B cell (primary cell): ENCODE measurements around the gene NKX6-2. TPM values are rescaled to one million over a fixed set of nuclear protein-coding genes. Genes with fewer than 3 reads are reported as not detected.

Experiments
- ATAC-seq: fragments of 200-7000 bp; cut with Tn5 transposase; one replicate; pipeline ENCODE4 v1.10.0; 2021; ENCODE audit warnings: low read depth, mild to moderate bottlenecking, moderate number of reproducible peaks, moderate library complexity
- CTCF ChIA-PET: fragments of 350-600 bp; sonication (Branson Sonifier 250); formaldehyde crosslinking; loops from one replicate; lab custom pipeline; 2021; ENCODE audit warnings: antibody characterized with exemption, inconsistent platforms; lab: Charles Lee
- POLR2A ChIA-PET: fragments of 350-600 bp; sonication (Branson Sonifier 250); formaldehyde crosslinking; loops from one replicate; lab custom pipeline; 2021; ENCODE audit warnings: antibody characterized with exemption; lab: Charles Lee
- DNase-seq: peaks from one replicate; pipeline ENCODE4 v3.0.0; 2013
- H2AFZ ChIP-seq: 2 replicates; pipeline ENCODE4 v1.6.1; 2012; ENCODE audit warnings: mild to moderate bottlenecking, low read depth, low read length; ENCODE audit not compliant: insufficient read depth, poor library complexity, severe bottlenecking
- H3K27ac ChIP-seq, 2 donors: 1 replicate in 1 of 2; 2 replicates in 1 of 2; pipeline ENCODE4 v1.5.1; 2012 to 2013; ENCODE audit warnings: low read length in 2 of 2, mild to moderate bottlenecking in 2 of 2, moderate library complexity in 1 of 2
- H3K27me3 ChIP-seq, 4 experiments: fragments of 200-600 bp in 1 of 4; sonication (generic) in 1 of 4; replicated peaks in 1 of 4; 1 replicate in 2 of 4; 2 replicates in 2 of 4; pipeline versions ENCODE4 v1.6.1 to v1.7.0; 2013 to 2016; ENCODE audit warnings: low read length in 3 of 4, mild to moderate bottlenecking in 2 of 4, mixed read lengths in 1 of 4, moderate library complexity in 1 of 4; ENCODE audit not compliant: insufficient read depth in 4 of 4, control insufficient read depth in 3 of 4; ENCODE audit errors: control extremely low read depth in 1 of 4
- H3K36me3 ChIP-seq, 2 experiments: replicated peaks in 1 of 2; 1 replicate in 1 of 2; 2 replicates in 1 of 2; pipeline versions ENCODE4 v1.6.1 to v1.7.1; 2013; ENCODE audit warnings: low read length in 1 of 2; ENCODE audit not compliant: insufficient read depth in 2 of 2, control insufficient read depth in 1 of 2; ENCODE audit errors: control extremely low read depth in 1 of 2, extremely low read depth in 1 of 2
- H3K4me1 ChIP-seq, 2 donors: fragments of 200-600 bp in 1 of 2; sonication (generic) in 1 of 2; 1 replicate in 1 of 2; 2 replicates in 1 of 2; pipeline versions ENCODE4 v1.5.1 to v1.6.1; 2013 to 2017; ENCODE audit warnings: low read length in 2 of 2; ENCODE audit not compliant: control insufficient read depth in 2 of 2, insufficient read depth in 2 of 2
- H3K4me2 ChIP-seq: replicated peaks from 2 replicates; pipeline ENCODE3; 2012; ENCODE audit warnings: mild to moderate bottlenecking, low read depth, low read length; ENCODE audit not compliant: poor library complexity, severe bottlenecking
- H3K4me3 ChIP-seq, 5 experiments: fragments of 200-600 bp in 1 of 5; sonication (generic) in 1 of 5; 1 replicate in 3 of 5; 2 replicates in 2 of 5; pipeline versions ENCODE4 v1.5.1 to v1.7.0; 2011 to 2016; ENCODE audit warnings: low read length in 4 of 5, mild to moderate bottlenecking in 4 of 5, low read depth in 2 of 5, control low read depth in 1 of 5, moderate library complexity in 1 of 5; ENCODE audit not compliant: insufficient read depth in 1 of 5; ENCODE audit errors: control extremely low read depth in 1 of 5, extremely low read depth in 1 of 5
- H3K79me2 ChIP-seq: fragments of 200-600 bp; sonication (generic); one replicate; pipeline ENCODE4 v1.6.0; 2016; ENCODE audit warnings: low read length; ENCODE audit not compliant: control insufficient read depth, insufficient read depth
- H3K9ac ChIP-seq: fragments of 200-600 bp; sonication (generic); 2 replicates; pipeline ENCODE4 v1.6.1; 2017; ENCODE audit warnings: mild to moderate bottlenecking, low read length, moderate library complexity
- H3K9me3 ChIP-seq, 3 donors: one replicate each; pipeline versions ENCODE4 v1.6.1 to v1.7.1; 2013; ENCODE audit warnings: low read length in 2 of 3; ENCODE audit not compliant: control insufficient read depth in 2 of 3, insufficient read depth in 1 of 3; ENCODE audit errors: control extremely low read depth in 1 of 3
- H4K20me1 ChIP-seq: 2 replicates; pipeline ENCODE4 v1.6.0; 2012; ENCODE audit warnings: mild to moderate bottlenecking, low read length; ENCODE audit not compliant: insufficient read depth, control insufficient read depth, poor library complexity, severe bottlenecking
- H3K27ac Mint-ChIP-seq: one replicate; pipeline ENCODE4 v1.8.0; 2021; ENCODE audit warnings: mixed read lengths
- H3K27me3 Mint-ChIP-seq: one replicate; pipeline ENCODE4 v1.8.0; 2021; ENCODE audit warnings: mixed read lengths
- H3K4me1 Mint-ChIP-seq: one replicate; pipeline ENCODE4 v1.8.0; 2021; ENCODE audit warnings: mixed read lengths
- H3K4me3 Mint-ChIP-seq: one replicate; pipeline ENCODE4 v1.8.0; 2021; ENCODE audit warnings: mixed read lengths
- H3K9me3 Mint-ChIP-seq: one replicate; pipeline ENCODE4 v1.8.0; 2022; ENCODE audit warnings: mixed read lengths; ENCODE audit not compliant: insufficient read depth
- CTCF ChIP-seq: fragments of 200-600 bp; IDR thresholded peaks from one replicate; pipeline ENCODE4 v1.8.0; 2022; ENCODE audit warnings: antibody characterized with exemption, mild to moderate bottlenecking
- EZH2 ChIP-seq: IDR thresholded peaks from 2 replicates; pipeline ENCODE4 v1.6.1; 2012; ENCODE audit warnings: borderline replicate concordance, low read depth, mild to moderate bottlenecking, moderate library complexity, low read length; ENCODE audit not compliant: insufficient read depth, poor library complexity, severe bottlenecking
- WGBS: methylation state at CpG from one replicate; pipeline ENCODE4 v1.1.5; 2013; ENCODE audit warnings: missing lambda C conversion rate; ENCODE audit not compliant: insufficient coverage; 5-methylcytosine and 5-hydroxymethylcytosine counted together
- intact Hi-C: fragments of 100-400 bp; cut with micrococcal nuclease; formaldehyde crosslinking; loops from one replicate; pipeline ENCODE4 v1.10.0; 2022
- polyA plus RNA-seq: library from polyadenylated mRNA; depleted of rRNA; stranded (reverse); fragments of >200 nt; gene quantifications from 2 replicates; pipeline ENCODE4 v1.2.3, GENCODE V29; 2012
- total RNA-seq, 2 donors: library from RNA; stranded (reverse); fragments of 120-200 nt in 1 of 2; gene quantifications; 1 replicate in 1 of 2; 2 replicates in 1 of 2; pipeline versions ENCODE4 v1.2.3 to v1.2.4, GENCODE V29; 2013 to 2022

The NKX6-2 gene
- total and polyA plus RNA-seq, 2 donors (not counting 1 experiment from before 2014, with no cell fraction given): not detected

GRCh38 chr10:132746386-132746785 lies 39.6 kb downstream of the NKX6-2 start:
- intact Hi-C loops: no loop called here
- no peaks in the 10 kb centered on the region for H3K4me1 ChIP-seq
- ChIA-PET CTCF (no interaction called here), POLR2A (no interaction called here)
- H3K9me3 Mint-ChIP-seq: no peaks in the 10 kb centered on the region
- H2AFZ ChIP-seq: no peak overlapping the region
- peaks cover 0 to 8% (median 0%) of the 10 kb centered on the region in 3 donors for H3K9me3 ChIP-seq
- no peak overlapping the region for H3K4me3 Mint-ChIP-seq
- H3K79me2 ChIP-seq: no peaks in the 10 kb centered on the region
- no peak overlapping the region for H3K9ac ChIP-seq
- no peak overlapping the region for H3K27ac ChIP-seq
- ATAC-seq (no peak), DNase-seq (no peak)
- no peaks in the 10 kb centered on the region for H3K27me3 Mint-ChIP-seq
- peaks cover 43% of the 10 kb centered on the region for H4K20me1 ChIP-seq
- peaks cover 0 to 9% of the 10 kb centered on the region in 2 experiments for H3K36me3 ChIP-seq
- TF ChIP-seq CTCF (no peak), EZH2 (no peak)
- H3K27ac Mint-ChIP-seq: no peak overlapping the region
- no peaks in the 10 kb centered on the region for H3K4me1 Mint-ChIP-seq
- no peak overlapping the region for H3K4me3 ChIP-seq
- no peaks in the 10 kb centered on the region for H3K27me3 ChIP-seq
- 93% methylated on average over 7 of the region's 14 CpGs for WGBS
- no peak overlapping the region for H3K4me2 ChIP-seq

- Histone ChIP-seq H3K79me2 (no peaks in the 10 kb centered on the region), H3K4me3 (no peak overlapping the region), H3K27me3 (no peaks in the 10 kb centered on the region), H3K9ac (no peak overlapping the region), H3K36me3 (peaks cover 0 to 6% of the 10 kb centered on the region in 2 experiments), H4K20me1 (peaks cover 40% of the 10 kb centered on the region), H3K9me3 (peaks cover 0 to 4% (median 0%) of the 10 kb centered on the region in 3 donors), H3K4me2 (no peak overlapping the region), H3K4me1 (no peaks in the 10 kb centered on the region), H2AFZ (no peak overlapping the region), H3K27ac (no peak overlapping the region)
- ATAC-seq: no peak
- intact Hi-C loops: no loop called here
- no peak overlapping the region for H3K4me3 Mint-ChIP-seq
- WGBS: 96% methylated on average over 13 of the region's 13 CpGs
- no peak for TF ChIP-seq EZH2
- TF ChIP-seq CTCF: no peak
- no peaks in the 10 kb centered on the region for H3K4me1 Mint-ChIP-seq
- no peak overlapping the region for H3K27ac Mint-ChIP-seq
- DNase-seq: no peak
- ChIA-PET CTCF (no interaction called here), POLR2A (no interaction called here)
- H3K9me3 Mint-ChIP-seq: no peaks in the 10 kb centered on the region
- no peaks in the 10 kb centered on the region for H3K27me3 Mint-ChIP-seq
Observed at GRCh38 chr10:132745971-132746370, 40.0 kb downstream of the NKX6-2 start.
